ENCODE measurements around the gene TK1. TPM values are rescaled to one million over a fixed set of nuclear protein-coding genes. Genes with fewer than 3 reads are reported as not detected.
A peak's percentile ranks its signal among the peaks of the same experiment; 100 is the strongest.
"Not testable (repeated sequence)": the region's sequence is repeated elsewhere in the genome, so short reads cannot be mapped to it uniquely, and the experiment has no call there.

The TK1 gene
- polyA plus RNA-seq, 1 donor = 19.7 TPM

GRCh38 chr17:78179372-78179771 is 7.5 kb downstream of the TK1 start:
- Histone ChIP-seq H3K36me3 (ENCODE audit: control insufficient read depth, insufficient read depth, low read length) (peaks cover 21% of the 10 kb centered on the region), H3K27ac (ENCODE audit: low read length) (peak overlapping the region; percentile 53), H3K9me3 (ENCODE audit: control insufficient read depth, low read depth, low read length) (no peaks in the 10 kb centered on the region), H3K4me3 (ENCODE audit: low read length) (no peak overlapping the region), H3K4me1 (ENCODE audit: control insufficient read depth, insufficient read depth, low read length) (peaks cover 28% of the 10 kb centered on the region), H3K27me3 (ENCODE audit: control insufficient read depth, insufficient read depth, low read length) (no peaks in the 10 kb centered on the region)
- DNase-seq = no peak
- no CpG with 5 or more reads among the region's 17 CpGs for WGBS (ENCODE audit: insufficient coverage, low lambda C conversion rate)

DNA sequence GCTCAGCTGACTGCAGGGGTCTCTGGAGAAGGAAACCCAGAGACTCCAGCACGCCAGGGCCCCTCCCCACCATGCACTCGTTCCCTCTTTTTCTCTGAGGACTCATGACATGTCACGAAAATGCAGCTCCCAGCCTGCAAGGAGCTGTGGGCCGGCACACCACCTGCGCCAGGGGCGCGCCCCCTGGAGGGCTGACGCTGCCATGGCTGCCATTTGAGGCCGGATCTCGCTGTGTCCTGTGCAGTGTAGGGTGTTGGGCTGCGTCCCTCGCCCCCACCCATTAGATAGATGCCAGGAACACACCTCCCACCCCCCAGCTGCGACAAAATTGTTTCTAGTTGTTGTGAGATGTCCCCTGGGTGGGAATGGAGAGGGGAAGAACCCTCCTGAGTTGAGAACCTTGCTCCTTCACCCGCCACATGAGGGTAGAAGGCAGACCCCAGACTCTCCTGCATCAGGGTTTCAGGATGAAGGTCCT is 10.3 kb downstream of the TK1 start:
- H3K9me3 ChIP-seq (ENCODE audit: control insufficient read depth, low read depth, low read length) = no peaks in the 10 kb centered on the region
- peaks cover 41% of the 10 kb centered on the region for H3K36me3 ChIP-seq (ENCODE audit: control insufficient read depth, insufficient read depth, low read length)
- no peak overlapping the region for H3K4me3 ChIP-seq (ENCODE audit: low read length)
- no peaks in the 10 kb centered on the region for H3K27me3 ChIP-seq (ENCODE audit: control insufficient read depth, insufficient read depth, low read length)
- no peak overlapping the region for H3K27ac ChIP-seq (ENCODE audit: low read length)
- H3K4me1 ChIP-seq (ENCODE audit: control insufficient read depth, insufficient read depth, low read length) = peaks cover 56% of the 10 kb centered on the region
- no CpG with 5 or more reads among the region's 14 CpGs for WGBS (ENCODE audit: insufficient coverage, low lambda C conversion rate)
- DNase-seq = peak; percentile 63 to 65

- peaks cover 51% of the 10 kb centered on the region for H3K36me3 ChIP-seq (ENCODE audit: control insufficient read depth, insufficient read depth, low read length)
- H3K27me3 ChIP-seq (ENCODE audit: control insufficient read depth, insufficient read depth, low read length) = no peaks in the 10 kb centered on the region
- no peak for DNase-seq
- H3K9me3 ChIP-seq (ENCODE audit: control insufficient read depth, low read depth, low read length) = no peaks in the 10 kb centered on the region
- peaks cover 65% of the 10 kb centered on the region for H3K4me1 ChIP-seq (ENCODE audit: control insufficient read depth, insufficient read depth, low read length)
- WGBS (ENCODE audit: insufficient coverage, low lambda C conversion rate) = no CpG with 5 or more reads among the region's 14 CpGs
- H3K4me3 ChIP-seq (ENCODE audit: low read length) = no peak overlapping the region
- H3K27ac ChIP-seq (ENCODE audit: low read length) = no peak overlapping the region
These were observed 11.2 kb downstream of the TK1 start for GRCh38 chr17:78175643-78175981.

GRCh38 chr17:78174870-78175642 is 11.8 kb downstream of the TK1 start:
- DNase-seq = no peak
- H3K9me3 ChIP-seq (ENCODE audit: control insufficient read depth, low read depth, low read length) = no peaks in the 10 kb centered on the region
- no peak overlapping the region for H3K4me3 ChIP-seq (ENCODE audit: low read length)
- peak overlapping the region; percentile 48 for H3K27ac ChIP-seq (ENCODE audit: low read length)
- H3K36me3 ChIP-seq (ENCODE audit: control insufficient read depth, insufficient read depth, low read length) = peaks cover 52% of the 10 kb centered on the region
- no CpG with 5 or more reads among the region's 28 CpGs for WGBS (ENCODE audit: insufficient coverage, low lambda C conversion rate)
- H3K4me1 ChIP-seq (ENCODE audit: control insufficient read depth, insufficient read depth, low read length) = peaks cover 66% of the 10 kb centered on the region
- H3K27me3 ChIP-seq (ENCODE audit: control insufficient read depth, insufficient read depth, low read length) = no peaks in the 10 kb centered on the region

DNA sequence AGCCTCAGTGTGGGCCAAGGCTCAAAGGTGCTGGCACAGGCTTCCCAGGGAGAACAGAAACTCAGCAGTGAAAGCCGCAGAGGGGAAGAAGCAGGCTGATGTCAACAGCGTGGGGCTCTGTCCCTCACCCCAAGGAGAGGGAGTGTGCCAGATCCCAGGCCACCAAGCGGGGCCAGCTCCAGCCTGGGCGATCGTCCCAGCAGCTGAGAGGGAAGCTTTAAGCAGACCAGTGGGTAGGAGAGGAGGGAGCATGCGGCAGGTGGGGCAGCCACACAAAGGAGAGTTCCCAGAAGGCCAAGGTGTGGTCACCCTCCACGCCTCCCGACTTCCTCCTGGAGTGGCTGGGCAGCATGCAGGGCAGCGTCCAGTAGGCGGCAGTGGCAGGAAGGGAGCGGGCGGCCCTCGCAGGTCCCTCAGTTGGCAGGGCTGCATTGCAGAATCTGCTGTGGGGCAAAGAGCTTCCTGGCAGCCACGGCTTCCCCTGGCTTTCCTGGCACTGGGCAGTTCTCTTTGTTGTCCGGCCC is 12.4 kb downstream of the TK1 start:
- H3K9me3 ChIP-seq (ENCODE audit: control insufficient read depth, low read depth, low read length) = no peaks in the 10 kb centered on the region
- no peak overlapping the region for H3K4me3 ChIP-seq (ENCODE audit: low read length)
- H3K36me3 ChIP-seq (ENCODE audit: control insufficient read depth, insufficient read depth, low read length) = peaks cover 52% of the 10 kb centered on the region
- H3K27ac ChIP-seq (ENCODE audit: low read length) = peak overlapping the region; percentile 48
- 40% methylated on average over 1 of the region's 15 CpGs for WGBS (ENCODE audit: insufficient coverage, low lambda C conversion rate)
- DNase-seq = peak in 1 of 2 donors; percentile 32
- H3K4me1 ChIP-seq (ENCODE audit: control insufficient read depth, insufficient read depth, low read length) = peaks cover 72% of the 10 kb centered on the region
- no peaks in the 10 kb centered on the region for H3K27me3 ChIP-seq (ENCODE audit: control insufficient read depth, insufficient read depth, low read length)

DNA sequence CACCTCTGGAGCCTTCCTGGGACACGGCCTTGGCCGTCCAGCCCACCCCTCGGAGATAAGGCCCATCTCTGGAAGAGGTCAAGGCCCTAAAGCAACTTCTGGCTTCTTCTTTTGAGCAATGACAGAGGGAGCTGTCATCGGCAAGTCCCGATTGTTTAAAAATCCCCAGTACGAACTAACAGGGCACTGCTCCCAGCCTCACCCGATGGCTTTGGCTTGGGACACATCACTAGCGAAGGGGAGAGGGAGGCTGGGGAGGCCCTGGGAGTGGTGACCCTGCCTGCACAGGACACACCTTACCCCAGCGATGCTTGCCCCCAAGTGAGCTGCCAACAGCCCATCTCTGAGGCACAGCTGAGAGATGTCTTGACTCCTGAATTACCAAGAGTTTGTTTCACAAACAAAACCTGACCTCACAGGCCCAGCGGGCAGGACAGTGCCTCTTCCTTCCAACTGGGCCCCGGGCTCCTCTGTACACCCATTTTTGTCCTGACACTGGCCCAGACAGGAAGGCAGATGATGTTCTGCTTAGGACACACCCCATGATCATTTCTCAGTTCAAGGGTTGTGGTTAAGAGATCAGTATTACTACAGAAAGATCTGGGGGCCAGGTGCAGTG is 13.6 kb downstream of the TK1 start:
- no CpG with 5 or more reads among the region's 11 CpGs for WGBS (ENCODE audit: insufficient coverage, low lambda C conversion rate)
- DNase-seq = peak in 1 of 2 donors; percentile 47

DNA sequence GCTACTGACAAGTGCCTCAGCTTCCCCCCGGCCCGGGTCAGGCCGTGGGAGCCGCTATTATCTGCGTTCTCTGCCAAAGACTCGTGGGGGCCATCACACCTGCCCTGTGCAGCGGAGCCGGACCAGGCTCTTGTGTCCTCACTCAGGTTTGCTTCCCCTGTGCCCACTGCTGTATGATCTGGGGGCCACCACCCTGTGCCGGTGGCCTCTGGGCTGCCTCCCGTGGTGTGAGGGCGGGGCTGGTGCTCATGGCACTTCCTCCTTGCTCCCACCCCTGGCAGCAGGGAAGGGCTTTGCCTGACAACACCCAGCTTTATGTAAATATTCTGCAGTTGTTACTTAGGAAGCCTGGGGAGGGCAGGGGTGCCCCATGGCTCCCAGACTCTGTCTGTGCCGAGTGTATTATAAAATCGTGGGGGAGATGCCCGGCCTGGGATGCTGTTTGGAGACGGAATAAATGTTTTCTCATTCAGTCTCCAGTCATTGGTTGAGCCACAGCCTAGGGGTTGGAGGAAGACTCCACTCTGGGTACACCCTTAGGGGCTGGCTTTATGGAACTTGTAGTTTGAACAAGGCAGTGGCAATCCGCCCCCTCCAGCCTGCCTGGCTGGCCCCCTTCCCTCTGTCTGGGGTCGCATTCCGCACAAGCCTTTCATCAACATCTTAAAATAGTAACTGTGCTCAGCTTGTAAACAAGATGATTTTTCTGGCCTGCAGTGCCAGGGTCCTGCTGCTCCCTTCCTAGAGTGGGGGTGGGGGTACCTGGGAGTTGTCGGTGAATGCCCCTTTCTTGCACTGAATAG is 14.4 kb downstream of the TK1 start:
- DNase-seq = peak; percentile 50 to 74
- H3K4me3 ChIP-seq (ENCODE audit: low read length) = no peak overlapping the region
- H3K27ac ChIP-seq (ENCODE audit: low read length) = peak overlapping the region; percentile 65
- H3K27me3 ChIP-seq (ENCODE audit: control insufficient read depth, insufficient read depth, low read length) = no peaks in the 10 kb centered on the region
- no peaks in the 10 kb centered on the region for H3K9me3 ChIP-seq (ENCODE audit: control insufficient read depth, low read depth, low read length)
- H3K4me1 ChIP-seq (ENCODE audit: control insufficient read depth, insufficient read depth, low read length) = peaks cover 73% of the 10 kb centered on the region
- H3K36me3 ChIP-seq (ENCODE audit: control insufficient read depth, insufficient read depth, low read length) = peaks cover 52% of the 10 kb centered on the region
- WGBS (ENCODE audit: insufficient coverage, low lambda C conversion rate) = no CpG with 5 or more reads among the region's 19 CpGs

More for the DNA sequence above, 13.6 kb downstream of the TK1 start:
- H3K4me1 ChIP-seq (ENCODE audit: control insufficient read depth, insufficient read depth, low read length) = peaks cover 68% of the 10 kb centered on the region
- H3K9me3 ChIP-seq (ENCODE audit: control insufficient read depth, low read depth, low read length) = no peaks in the 10 kb centered on the region
- H3K27me3 ChIP-seq (ENCODE audit: control insufficient read depth, insufficient read depth, low read length) = no peaks in the 10 kb centered on the region
- H3K4me3 ChIP-seq (ENCODE audit: low read length) = no peak overlapping the region
- peaks cover 52% of the 10 kb centered on the region for H3K36me3 ChIP-seq (ENCODE audit: control insufficient read depth, insufficient read depth, low read length)
- peak overlapping the region; percentile 48 for H3K27ac ChIP-seq (ENCODE audit: low read length)

GRCh38 chr17:78171591-78172248 is 15.1 kb downstream of the TK1 start:
- not testable (repeated sequence) for H3K9me3 ChIP-seq (ENCODE audit: control insufficient read depth, low read depth, low read length); DNase-seq; H3K27me3 ChIP-seq (ENCODE audit: control insufficient read depth, insufficient read depth, low read length); H3K4me3 ChIP-seq (ENCODE audit: low read length)
- peaks cover 70% of the 10 kb centered on the region for H3K4me1 ChIP-seq (ENCODE audit: control insufficient read depth, insufficient read depth, low read length)
- no CpG with 5 or more reads among the region's 19 CpGs for WGBS (ENCODE audit: insufficient coverage, low lambda C conversion rate)
- peak overlapping the region; percentile 65 for H3K27ac ChIP-seq (ENCODE audit: low read length)
- H3K36me3 ChIP-seq (ENCODE audit: control insufficient read depth, insufficient read depth, low read length) = peaks cover 52% of the 10 kb centered on the region

DNA sequence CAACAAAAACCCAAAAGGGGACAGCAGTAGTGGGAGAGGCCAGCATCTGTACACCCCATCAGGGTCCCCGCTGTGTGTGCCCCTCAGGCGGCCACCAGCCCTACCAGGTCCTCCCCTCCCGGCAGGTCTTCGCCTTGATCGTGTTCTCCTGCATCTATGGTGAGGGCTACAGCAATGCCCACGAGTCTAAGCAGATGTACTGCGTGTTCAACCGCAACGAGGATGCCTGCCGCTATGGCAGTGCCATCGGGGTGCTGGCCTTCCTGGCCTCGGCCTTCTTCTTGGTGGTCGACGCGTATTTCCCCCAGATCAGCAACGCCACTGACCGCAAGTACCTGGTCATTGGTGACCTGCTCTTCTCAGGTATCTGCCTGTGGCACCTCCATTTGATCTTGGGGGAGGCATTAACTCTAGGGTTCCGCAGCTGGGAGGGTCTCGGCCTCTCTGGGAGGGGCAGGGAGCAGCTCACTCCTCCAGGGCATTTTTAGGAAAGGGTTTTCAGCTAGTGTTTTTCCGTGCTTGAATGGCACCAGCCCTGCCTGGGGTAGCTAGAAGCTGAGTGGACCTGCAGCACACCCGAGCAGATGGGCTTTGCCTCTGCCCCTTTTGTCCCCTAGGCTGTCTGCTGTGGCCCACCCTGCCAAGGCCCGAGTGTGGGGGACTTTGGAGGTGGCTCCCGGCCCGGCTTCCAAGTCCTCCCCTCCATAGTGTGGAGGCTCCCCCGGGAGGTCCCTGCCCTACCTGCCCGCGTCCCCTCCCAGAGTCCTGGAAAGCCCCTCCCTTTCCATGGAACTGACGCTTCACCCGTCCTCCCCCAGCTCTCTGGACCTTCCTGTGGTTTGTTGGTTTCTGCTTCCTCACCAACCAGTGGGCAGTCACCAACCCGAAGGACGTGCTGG is 15.9 kb downstream of the TK1 start:
- DNase-seq = no peak
- no CpG with 5 or more reads among the region's 31 CpGs for WGBS (ENCODE audit: insufficient coverage, low lambda C conversion rate)
- Histone ChIP-seq H3K27ac (ENCODE audit: low read length) (no peak overlapping the region), H3K9me3 (ENCODE audit: control insufficient read depth, low read depth, low read length) (no peaks in the 10 kb centered on the region), H3K4me1 (ENCODE audit: control insufficient read depth, insufficient read depth, low read length) (peaks cover 68% of the 10 kb centered on the region), H3K4me3 (ENCODE audit: low read length) (no peak overlapping the region), H3K27me3 (ENCODE audit: control insufficient read depth, insufficient read depth, low read length) (no peaks in the 10 kb centered on the region), H3K36me3 (ENCODE audit: control insufficient read depth, insufficient read depth, low read length) (peaks cover 51% of the 10 kb centered on the region)
